Activated naive CD8-positive, alpha-beta T cell treated with anti-CD3 and anti-CD28 coated beads, Interleukin-2, amount 50 U/mL, for 16 hours (primary cell): Measurements from ENCODE around the gene TBCC.
A peak's percentile ranks its signal among the peaks of the same experiment; 100 is the strongest.

Experiments
- DNase-seq: peaks from one replicate; pipeline ENCODE4 v3.0.0-alpha.2; 2020; ENCODE audit warnings: low read depth, low spot score

Gene TBCC

GRCh38 chr6:42771741-42772100 is 25.8 kb upstream of the TBCC start:
- DNase-seq = no peak

GRCh38 chr6:42769836-42770235 is 23.9 kb upstream of the TBCC start:
- no peak for DNase-seq

DNA sequence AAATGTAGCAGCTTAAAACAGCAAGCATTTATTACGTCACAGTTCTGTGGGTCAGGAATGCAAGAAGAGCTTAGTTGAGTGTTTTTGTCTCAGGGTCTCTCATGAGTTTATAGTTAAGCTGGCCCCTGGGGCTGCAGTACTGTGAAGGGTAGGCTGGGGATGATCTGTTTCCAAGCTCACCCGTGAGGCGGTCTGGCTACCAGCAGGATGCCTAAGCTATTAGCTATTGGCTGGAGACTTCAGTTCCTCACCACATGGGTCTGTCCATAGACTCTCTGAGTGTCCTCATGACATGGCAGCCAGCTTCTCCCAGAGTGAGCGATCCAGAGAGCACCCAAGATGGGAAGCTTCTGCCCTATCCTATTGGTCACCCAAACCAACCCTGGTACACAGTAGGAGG is 23.1 kb upstream of the TBCC start:
- DNase-seq = no peak

GRCh38 chr6:42766163-42766670 is 20.3 kb upstream of the TBCC start:
- no peak for DNase-seq

DNA sequence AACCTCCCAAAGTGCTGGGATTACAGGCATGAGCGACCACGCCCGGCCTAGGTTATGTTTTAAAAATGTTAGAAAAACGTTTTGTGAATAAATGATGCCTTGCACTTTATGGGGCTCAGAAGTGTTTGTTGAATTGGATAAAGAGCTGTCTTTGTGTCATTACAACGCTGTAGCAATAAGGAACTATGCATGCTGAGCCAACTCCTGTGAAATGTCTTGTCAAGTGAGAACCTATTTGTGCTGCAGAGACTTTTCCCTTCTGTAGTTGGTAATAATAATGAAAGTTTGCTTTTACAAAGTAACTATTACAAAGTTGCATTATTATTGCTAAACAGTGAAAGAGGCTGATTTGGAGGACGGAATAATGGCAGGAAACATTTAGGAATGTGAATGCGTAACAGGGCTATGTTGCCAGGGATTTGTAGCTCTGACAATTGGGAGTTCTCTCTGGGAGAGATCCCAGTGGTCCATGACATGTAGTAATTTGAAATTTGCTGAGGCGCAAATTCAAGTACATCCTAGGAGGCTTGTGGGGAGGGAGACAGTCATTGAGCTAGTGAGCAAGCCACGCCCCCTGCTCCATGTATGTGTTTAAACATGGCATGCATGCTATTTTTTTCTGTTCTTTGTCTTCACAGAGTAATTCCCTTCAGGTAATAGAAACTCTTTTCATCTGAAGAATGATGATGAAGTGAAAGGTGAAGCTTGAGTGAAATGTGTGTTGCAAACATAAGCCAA is 19.2 kb upstream of the TBCC start:
- DNase-seq = no peak

DNA sequence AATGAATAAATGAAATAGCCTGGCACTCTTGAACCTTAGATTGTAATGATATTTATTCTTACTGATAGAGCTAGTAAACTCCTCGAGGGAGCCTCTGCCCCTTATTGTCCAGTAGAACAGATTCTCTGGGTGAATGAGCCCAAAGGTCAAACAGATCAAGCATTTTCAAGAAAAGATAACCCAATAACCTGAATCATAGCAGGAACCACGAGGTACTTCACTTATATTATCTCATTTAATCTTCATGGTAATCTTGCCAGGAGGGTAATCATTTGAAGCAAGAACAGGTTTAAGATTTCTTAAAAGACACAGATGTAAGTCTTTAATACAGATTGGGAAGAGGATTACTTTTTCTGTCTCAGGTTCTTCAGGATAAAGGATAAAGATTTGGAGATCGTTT is 17.0 kb upstream of the TBCC start:
- DNase-seq = no peak

DNA sequence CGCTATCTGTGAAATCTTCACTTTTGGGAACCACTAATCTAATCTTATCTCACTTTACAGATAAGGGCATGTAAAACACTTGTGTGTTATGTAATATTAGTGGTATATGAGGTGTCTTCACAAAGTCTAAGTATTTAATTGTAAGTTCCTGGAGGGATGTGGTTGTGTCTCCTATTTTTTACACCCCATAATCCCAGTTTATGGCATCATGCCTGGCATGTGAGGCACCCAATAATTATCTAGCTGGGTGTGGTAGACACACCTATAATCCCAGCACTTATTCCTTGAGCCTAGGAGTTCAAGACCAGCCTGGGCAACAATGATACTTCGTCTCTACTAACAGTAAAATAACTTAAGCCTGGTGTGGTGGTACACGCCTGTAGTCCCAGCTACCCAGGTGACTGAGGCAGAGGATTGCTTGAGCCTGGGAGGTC is 16.5 kb upstream of the TBCC start:
- no peak for DNase-seq

GRCh38 chr6:42761287-42762067 is 15.6 kb upstream of the TBCC start:
- no peak for DNase-seq

DNA sequence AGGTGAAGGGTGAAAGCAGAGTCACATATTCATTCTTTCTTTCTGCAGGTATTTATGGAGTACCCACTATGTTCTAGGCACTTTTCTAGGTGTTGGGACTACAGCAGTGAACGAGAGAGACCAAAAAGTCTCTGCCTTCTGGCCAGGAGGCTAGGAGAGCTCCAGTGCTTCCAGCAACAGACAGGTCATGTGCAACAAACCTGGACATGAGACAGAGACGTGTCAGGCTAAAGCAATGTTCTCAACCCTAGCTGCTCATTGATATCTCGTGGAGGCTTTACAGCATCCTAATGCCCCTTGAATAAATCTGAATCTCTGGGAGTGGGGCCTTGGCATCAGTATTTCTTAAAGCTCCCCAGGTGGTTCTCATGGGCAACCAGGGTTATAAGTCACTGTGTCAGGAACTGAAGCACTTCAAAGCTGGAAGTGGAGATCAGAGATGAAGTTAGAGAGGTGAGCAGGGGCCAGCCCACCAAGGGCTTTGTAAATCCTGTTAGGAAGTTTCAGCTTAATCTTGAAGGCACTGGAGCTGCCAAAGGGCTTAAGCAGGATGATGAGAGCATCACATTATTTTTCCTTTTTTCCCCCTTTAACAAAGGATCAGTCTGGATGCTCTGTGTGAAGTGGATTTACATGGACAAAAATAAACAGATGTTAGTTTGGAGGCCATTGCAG is 13.0 kb upstream of the TBCC start:
- no peak for DNase-seq

- no peak for DNase-seq
Observed at GRCh38 chr6:42756722-42757121, 10.8 kb upstream of the TBCC start.

DNA sequence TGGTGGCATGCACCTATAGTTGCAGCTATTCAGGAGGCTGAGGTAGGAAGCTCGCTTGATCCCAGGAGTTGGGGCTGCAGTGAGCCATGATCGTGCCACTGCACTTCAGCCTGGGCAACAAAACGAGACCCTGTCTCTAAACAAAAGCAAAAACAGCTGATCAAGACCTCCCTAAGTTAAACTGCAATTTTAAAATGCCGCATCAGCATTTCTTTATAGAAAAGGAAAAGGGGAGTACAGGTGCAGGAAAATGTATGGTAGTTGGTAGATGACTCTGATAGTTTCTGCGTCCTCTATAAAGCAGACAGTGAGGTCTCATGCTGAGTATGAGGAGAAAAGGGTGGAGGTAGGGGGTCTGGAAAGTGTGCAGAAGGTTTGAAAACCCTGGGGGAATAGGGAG is 8.9 kb upstream of the TBCC start:
- DNase-seq = no peak

DNA sequence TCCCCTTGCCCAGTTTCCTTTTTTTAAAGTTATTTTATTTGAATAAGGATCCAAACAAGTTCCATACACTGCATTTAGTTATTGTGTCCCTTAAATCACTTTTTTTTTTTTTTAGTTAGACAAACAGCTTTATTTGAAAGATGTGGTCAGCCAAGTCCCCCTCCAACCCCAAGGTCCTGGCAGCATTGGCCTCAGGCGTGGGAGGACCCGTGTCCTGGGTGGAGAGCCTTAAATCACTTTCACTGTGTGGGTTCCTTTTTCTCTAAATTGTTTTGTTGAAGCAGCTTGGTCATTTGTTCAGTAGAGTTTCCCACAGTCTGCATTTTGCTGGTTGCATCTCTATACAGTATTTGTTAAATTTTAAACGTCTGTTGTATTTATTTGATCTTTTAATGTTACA is 5.2 kb upstream of the TBCC start:
- no peak for DNase-seq

DNA sequence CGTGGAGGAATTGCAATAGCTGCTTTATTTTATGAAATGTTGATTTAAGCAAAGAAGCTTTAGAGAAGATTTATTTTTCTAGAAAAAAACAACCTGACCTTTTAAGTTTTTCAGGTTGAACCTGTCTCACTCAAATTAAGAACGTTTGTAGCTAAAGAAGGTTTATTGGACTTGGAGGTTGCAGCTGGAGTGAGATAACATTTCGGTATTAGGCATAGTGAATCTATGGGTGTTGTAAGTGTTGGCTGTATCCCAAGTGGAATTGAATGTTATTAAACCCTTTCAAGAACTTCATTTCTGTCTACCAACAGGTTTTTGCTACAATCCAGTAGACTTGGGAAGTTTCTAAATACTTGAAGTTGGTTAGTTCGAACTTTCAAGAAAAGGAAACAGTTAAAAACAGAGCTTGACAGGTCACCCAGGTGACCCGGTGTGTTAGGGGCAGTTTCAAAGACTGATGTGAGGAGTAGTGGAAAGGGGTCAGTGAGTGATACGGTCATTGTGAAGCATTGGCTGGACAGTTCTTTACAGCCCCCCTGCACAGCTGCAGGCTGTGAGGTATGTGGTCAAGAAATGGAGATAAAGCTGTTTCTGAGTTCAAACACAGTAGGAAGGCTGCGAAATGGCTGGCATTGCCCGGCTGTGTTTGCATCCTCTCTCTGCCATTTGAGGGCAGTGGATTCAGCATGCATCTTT is 2.4 kb upstream of the TBCC start:
- DNase-seq = no peak

GRCh38 chr6:42746463-42747391 is 824 bp upstream of the TBCC start:
- DNase-seq = peak; percentile 47

GRCh38 chr6:42745083-42745639 is 742 bp downstream of the TBCC start:
- DNase-seq = peak; percentile 6

DNA sequence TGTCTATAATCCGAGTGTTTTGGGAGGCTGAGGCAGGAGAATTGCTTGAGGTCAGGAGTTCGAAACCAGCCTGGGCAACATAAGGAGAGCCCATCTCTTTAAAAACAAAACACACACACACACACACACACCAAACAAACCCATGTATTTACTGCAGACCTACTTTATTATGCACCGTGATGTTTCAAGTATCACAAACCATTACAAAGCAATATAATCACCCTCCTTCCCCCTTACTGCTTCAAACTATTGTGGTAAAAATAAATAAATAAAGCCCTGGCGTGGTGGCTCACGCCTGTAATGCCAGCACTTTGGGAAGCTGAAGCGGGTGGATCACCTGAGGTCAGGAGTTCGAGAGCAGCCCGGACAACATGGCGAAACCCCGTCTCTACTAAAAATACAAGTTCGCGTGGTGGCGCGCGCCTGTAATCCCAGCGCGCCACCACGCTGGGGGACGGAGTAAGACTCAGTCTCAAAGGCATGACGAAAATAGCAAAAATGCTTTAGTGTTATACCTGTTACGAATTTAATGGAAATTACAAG is 1.5 kb downstream of the TBCC start:
- DNase-seq = no peak

DNA sequence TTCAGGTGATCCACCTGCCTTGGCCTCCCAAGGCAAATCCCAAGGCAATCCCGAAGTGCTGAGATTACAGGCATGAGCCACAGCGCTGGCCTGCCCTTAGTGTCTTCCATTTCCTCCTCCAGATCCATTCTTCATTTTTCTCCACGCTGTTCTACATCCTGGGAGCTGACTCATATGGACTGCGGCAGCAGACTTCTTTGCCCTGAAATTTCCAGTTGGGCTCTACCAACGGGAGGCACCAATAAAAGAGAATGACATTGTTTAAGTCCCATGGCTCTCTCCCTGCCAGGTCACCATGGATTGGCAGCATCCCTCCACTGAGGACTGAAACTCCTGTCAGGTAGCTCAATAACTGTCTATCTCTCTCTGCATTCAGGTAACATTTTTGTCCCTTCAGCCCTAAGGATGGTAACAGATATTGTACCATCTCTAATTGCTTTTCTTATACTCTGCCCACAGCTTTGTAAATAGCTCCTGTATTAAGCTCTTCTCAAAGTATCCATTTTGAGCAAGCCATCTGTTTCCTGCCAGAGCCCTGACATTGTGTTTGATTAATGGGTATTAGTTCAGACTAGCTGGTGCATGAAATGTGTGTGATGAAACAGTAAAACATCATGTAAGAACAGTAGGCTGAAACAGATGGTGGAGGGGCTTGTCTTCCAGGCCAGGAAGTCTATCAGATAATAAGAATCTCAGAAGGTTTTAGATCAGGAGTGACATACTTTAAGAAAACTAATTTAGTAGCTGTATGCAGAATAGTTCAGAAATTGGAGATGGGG is 3.6 kb downstream of the TBCC start:
- no peak for DNase-seq

GRCh38 chr6:42740725-42741124 is 5.2 kb downstream of the TBCC start:
- DNase-seq = no peak

DNA sequence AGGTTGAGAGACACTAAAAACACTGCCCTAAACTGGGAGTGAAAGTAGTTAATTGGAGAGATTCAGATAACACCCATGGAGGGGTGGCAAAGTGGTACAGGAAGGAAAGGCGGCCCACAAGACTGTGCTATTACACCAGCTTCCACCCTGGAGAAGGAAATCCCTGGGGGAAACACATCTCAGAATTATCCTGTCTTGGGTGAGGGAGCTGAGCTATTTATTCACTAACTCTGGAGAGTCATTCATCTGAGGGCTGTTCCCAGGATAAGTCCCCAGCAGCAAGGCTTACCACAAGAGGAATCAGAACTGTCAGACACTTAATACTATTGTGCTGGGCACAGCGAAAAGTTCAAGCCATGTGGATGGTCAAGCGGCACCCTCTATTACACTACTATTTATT is 9.9 kb downstream of the TBCC start:
- no peak for DNase-seq
